ENCODE data around the gene MACC1.

MACC1 gene

DNA sequence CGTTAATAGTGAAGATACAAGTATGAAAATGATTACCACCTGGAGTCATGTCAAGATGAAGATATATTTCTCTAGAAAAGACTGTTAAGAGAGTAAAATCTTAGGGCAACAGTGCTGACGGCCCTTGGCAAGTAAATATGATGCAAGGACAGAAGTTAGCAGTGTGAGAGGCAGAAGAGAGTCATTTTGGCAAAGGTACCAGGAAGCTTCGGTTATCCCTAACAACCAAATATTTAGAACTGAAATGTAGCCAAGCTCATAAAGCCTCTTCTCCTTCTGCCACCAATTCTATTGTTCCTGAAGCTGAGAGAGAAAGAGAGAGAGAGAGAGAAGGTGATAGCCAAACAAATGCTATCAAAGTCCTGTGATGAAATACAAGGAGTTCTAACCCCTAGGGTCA lies 109.6 kb downstream of the MACC1 start:
- TF ChIP-seq, protein P1, sequence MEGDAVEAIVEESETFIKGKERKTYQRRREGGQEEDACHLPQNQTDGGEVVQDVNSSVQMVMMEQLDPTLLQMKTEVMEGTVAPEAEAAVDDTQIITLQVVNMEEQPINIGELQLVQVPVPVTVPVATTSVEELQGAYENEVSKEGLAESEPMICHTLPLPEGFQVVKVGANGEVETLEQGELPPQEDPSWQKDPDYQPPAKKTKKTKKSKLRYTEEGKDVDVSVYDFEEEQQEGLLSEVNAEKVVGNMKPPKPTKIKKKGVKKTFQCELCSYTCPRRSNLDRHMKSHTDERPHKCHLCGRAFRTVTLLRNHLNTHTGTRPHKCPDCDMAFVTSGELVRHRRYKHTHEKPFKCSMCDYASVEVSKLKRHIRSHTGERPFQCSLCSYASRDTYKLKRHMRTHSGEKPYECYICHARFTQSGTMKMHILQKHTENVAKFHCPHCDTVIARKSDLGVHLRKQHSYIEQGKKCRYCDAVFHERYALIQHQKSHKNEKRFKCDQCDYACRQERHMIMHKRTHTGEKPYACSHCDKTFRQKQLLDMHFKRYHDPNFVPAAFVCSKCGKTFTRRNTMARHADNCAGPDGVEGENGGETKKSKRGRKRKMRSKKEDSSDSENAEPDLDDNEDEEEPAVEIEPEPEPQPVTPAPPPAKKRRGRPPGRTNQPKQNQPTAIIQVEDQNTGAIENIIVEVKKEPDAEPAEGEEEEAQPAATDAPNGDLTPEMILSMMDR (IDR thresholded peaks at IDR 0.05; ENCODE audit: low read depth, low read length, missing control alignments) = no peak
- no peak for DNase-seq
- no peak overlapping the region for H3K4me3 ChIP-seq (ENCODE audit: low read depth, low read length)
- in situ Hi-C loops (cut with HindIII; ENCODE audit: low pct_ligation_motif_present, low sequenced_read_pairs) = no loop called here
- no peaks in the 10 kb centered on the region for H3K36me3 ChIP-seq (replicated peaks)
- H3K27me3 ChIP-seq (replicated peaks) = no peaks in the 10 kb centered on the region
- H3K27ac ChIP-seq = no peak overlapping the region

GRCh38 chr7:20104696-20105095 lies 112.5 kb downstream of the MACC1 start:
- Histone ChIP-seq H3K4me3 (ENCODE audit: low read depth, low read length) (no peak overlapping the region), H3K36me3 (replicated peaks) (no peaks in the 10 kb centered on the region), H3K27me3 (replicated peaks) (no peaks in the 10 kb centered on the region), H3K27ac (no peak overlapping the region)
- TF ChIP-seq, protein P1 (IDR thresholded peaks at IDR 0.05; ENCODE audit: low read depth, low read length, missing control alignments) = no peak
- no peak for DNase-seq
- in situ Hi-C loops (cut with HindIII; ENCODE audit: low pct_ligation_motif_present, low sequenced_read_pairs) = no loop called here

DNA sequence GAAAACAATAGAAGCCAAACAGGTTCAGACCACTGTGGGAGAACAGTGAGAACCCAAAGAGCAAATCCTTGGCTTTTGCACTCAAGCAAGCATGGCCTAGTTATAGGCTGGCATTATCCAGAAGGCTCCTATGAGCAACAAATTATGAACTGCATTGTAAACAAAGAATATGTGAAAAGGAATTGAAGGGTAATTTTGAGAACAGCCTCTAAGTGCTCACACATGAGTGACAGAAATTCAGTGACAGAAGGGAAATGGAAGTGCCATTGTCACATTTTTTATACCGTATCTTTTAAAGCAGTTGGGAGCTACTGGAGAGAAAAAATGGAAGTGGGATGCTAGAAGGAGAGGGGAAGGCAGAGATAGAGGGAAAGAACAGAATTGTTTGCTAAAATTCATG lies 114.2 kb downstream of the MACC1 start:
- TF ChIP-seq, protein P1 (IDR thresholded peaks at IDR 0.05; ENCODE audit: low read depth, low read length, missing control alignments) = no peak
- no peak for DNase-seq
- Histone ChIP-seq H3K27me3 (replicated peaks) (no peaks in the 10 kb centered on the region), H3K27ac (no peak overlapping the region), H3K4me3 (ENCODE audit: low read depth, low read length) (no peak overlapping the region), H3K36me3 (replicated peaks) (no peaks in the 10 kb centered on the region)
- in situ Hi-C loops (cut with HindIII; ENCODE audit: low pct_ligation_motif_present, low sequenced_read_pairs) = no loop called here

DNA sequence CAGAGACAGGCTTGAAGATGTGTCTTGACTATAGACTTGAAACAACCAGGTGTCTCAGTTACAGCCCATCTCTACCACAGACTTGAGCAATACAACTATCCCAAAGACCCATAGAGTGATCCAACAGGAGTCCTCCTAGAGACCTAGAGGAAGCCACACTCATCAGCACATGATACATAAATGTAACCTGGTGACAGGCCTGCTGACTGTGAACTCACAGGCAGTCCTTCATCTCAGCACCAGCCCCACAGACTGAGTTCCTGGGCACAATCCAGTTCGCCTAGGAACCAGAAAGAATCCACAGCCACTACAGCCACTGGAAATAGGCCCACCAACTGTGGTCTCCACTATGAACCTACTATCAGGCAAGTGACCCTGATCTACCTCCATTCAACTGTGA lies 121.3 kb downstream of the MACC1 start:
- no peaks in the 10 kb centered on the region for H3K36me3 ChIP-seq (replicated peaks)
- H3K27me3 ChIP-seq (replicated peaks) = no peaks in the 10 kb centered on the region
- in situ Hi-C loops (cut with HindIII; ENCODE audit: low pct_ligation_motif_present, low sequenced_read_pairs) = no loop called here
- no peak overlapping the region for H3K4me3 ChIP-seq (ENCODE audit: low read depth, low read length)
- DNase-seq = no peak
- TF ChIP-seq, protein P1 (IDR thresholded peaks at IDR 0.05; ENCODE audit: low read depth, low read length, missing control alignments) = no peak
- no peak overlapping the region for H3K27ac ChIP-seq

DNA sequence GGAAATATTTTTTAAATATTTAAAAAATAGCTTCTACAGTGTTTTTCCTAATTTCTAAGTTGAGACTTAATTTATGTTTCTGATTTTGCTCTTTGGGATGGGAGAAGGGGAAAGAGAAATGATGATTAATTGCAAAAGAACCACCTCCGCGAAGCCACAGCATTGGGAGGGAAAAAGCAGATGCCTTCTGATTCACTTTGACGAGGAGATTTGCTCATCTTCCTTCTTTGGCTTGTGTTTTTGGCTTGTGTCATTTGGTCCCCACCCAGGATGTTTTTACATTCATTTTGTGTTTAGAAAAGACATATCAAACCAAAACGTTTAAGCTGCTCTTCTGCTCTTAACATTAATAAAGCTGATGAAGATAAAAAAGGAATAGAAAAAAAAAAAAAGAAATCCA lies 121.7 kb downstream of the MACC1 start:
- TF ChIP-seq, protein P1 (IDR thresholded peaks at IDR 0.05; ENCODE audit: low read depth, low read length, missing control alignments) = no peak
- in situ Hi-C loops (cut with HindIII; ENCODE audit: low pct_ligation_motif_present, low sequenced_read_pairs) = no loop called here
- no peak overlapping the region for H3K27ac ChIP-seq
- DNase-seq = no peak
- no peaks in the 10 kb centered on the region for H3K27me3 ChIP-seq (replicated peaks)
- no peak overlapping the region for H3K4me3 ChIP-seq (ENCODE audit: low read depth, low read length)
- no peaks in the 10 kb centered on the region for H3K36me3 ChIP-seq (replicated peaks)

- in situ Hi-C loops (cut with HindIII; ENCODE audit: low pct_ligation_motif_present, low sequenced_read_pairs) = no loop called here
- Histone ChIP-seq H3K36me3 (replicated peaks) (no peaks in the 10 kb centered on the region), H3K27ac (no peak overlapping the region), H3K27me3 (replicated peaks) (no peaks in the 10 kb centered on the region), H3K4me3 (ENCODE audit: low read depth, low read length) (no peak overlapping the region)
- TF ChIP-seq, protein P1 (IDR thresholded peaks at IDR 0.05; ENCODE audit: low read depth, low read length, missing control alignments) = no peak
- DNase-seq = no peak
Observed at GRCh38 chr7:20089431-20089830, 127.8 kb downstream of the MACC1 start.
